ENCODE measurements around the gene IGF2BP3. TPM values are rescaled to one million over a fixed set of nuclear protein-coding genes. Genes with fewer than 3 reads are reported as not detected.

IGF2BP3 gene
- total RNA-seq, 2 experiments from 2014 or later, result 41.1 to 94.3 TPM

GRCh38 chr7:23472956-23473843 is 2.9 kb upstream of the IGF2BP3 start:
- peak overlapping the region; percentile 100 for H3K4me2 ChIP-seq (ENCODE audit: low read length)
- H4K20me1 ChIP-seq (ENCODE audit: insufficient read depth, low read length), result no peaks in the 10 kb centered on the region
- DNase-seq (ENCODE audit: low spot score), result peak; percentile 62
- intact Hi-C loops (cut with micrococcal nuclease; ENCODE audit: unreplicated experiment), result loop anchor here (5.0 to 10.0 kb wide), 2 partner anchors 196 to 458 kb away; partner anchors contain the start of gene HYCC1
- H3K36me3 ChIP-seq (ENCODE audit: insufficient read depth, low read length), result no peaks in the 10 kb centered on the region
- peak overlapping the region; percentile 85 for H3K4me3 ChIP-seq (ENCODE audit: low read depth, low read length, poor library complexity, severe bottlenecking)
- ChIA-PET CTCF (ENCODE audit: unreplicated experiment) (interaction anchor here (0.6 to 1.1 kb wide), 2 partner anchors 115 to 202 kb away, joined by 3 read pairs; no protein-coding TSS in a partner anchor), POLR2A (interaction anchor here (0.7 to 3.6 kb wide), 22 partner anchors 9 to 367 kb away, joined by 3 to 27 read pairs (median 4); partner anchors contain the start of gene MALSU1)
- H2AFZ ChIP-seq (ENCODE audit: low read length), result no peak overlapping the region
- peak overlapping the region; percentile 90 for H3K27ac ChIP-seq (ENCODE audit: low read depth, low read length, poor library complexity, severe bottlenecking)
- peaks cover 68% of the 10 kb centered on the region for H3K79me2 ChIP-seq (ENCODE audit: insufficient read depth, low read depth, low read length)
- H3K4me1 ChIP-seq (ENCODE audit: insufficient read depth, low read length, poor library complexity, severe bottlenecking), result peaks cover 20% of the 10 kb centered on the region
- TF ChIP-seq CTCF (conservative IDR thresholded peaks at IDR 0.05; ENCODE audit: low read length) (no peak), EZH2phosphoT487 (IDR thresholded peaks at IDR 0.05; ENCODE audit: borderline replicate concordance, low read depth, low read length) (no peak)
- TSS peak; percentile 50 for BruUV-seq (replicated peaks)
- no peaks in the 10 kb centered on the region for H3K9me2 ChIP-seq (ENCODE audit: insufficient read depth, low read length)
- no peaks in the 10 kb centered on the region for H3K9me3 ChIP-seq (ENCODE audit: low read length)

- Histone ChIP-seq H3K27ac (ENCODE audit: low read depth, low read length, poor library complexity, severe bottlenecking) (peak overlapping the region; percentile 90), H4K20me1 (ENCODE audit: insufficient read depth, low read length) (no peaks in the 10 kb centered on the region), H3K36me3 (ENCODE audit: insufficient read depth, low read length) (no peaks in the 10 kb centered on the region), H3K9me2 (ENCODE audit: insufficient read depth, low read length) (no peaks in the 10 kb centered on the region), H3K9me3 (ENCODE audit: low read length) (no peaks in the 10 kb centered on the region), H3K4me2 (ENCODE audit: low read length) (peak overlapping the region; percentile 100), H3K4me3 (ENCODE audit: low read depth, low read length, poor library complexity, severe bottlenecking) (peak overlapping the region; percentile 85), H3K4me1 (ENCODE audit: insufficient read depth, low read length, poor library complexity, severe bottlenecking) (peaks cover 14% of the 10 kb centered on the region), H3K79me2 (ENCODE audit: insufficient read depth, low read depth, low read length) (peaks cover 68% of the 10 kb centered on the region), H2AFZ (ENCODE audit: low read length) (no peak overlapping the region)
- TF ChIP-seq EZH2phosphoT487 (IDR thresholded peaks at IDR 0.05; ENCODE audit: borderline replicate concordance, low read depth, low read length), result no peak
- TF ChIP-seq CTCF (conservative IDR thresholded peaks at IDR 0.05; ENCODE audit: low read length), result no peak
- POLR2A ChIA-PET, result interaction anchor here (0.7 to 3.6 kb wide), 24 partner anchors 9 to 367 kb away, joined by 3 to 27 read pairs (median 4); partner anchors contain the start of gene MALSU1
- intact Hi-C loops (cut with micrococcal nuclease; ENCODE audit: unreplicated experiment), result loop anchor here (5.0 to 10.0 kb wide), 2 partner anchors 195 to 458 kb away; partner anchors contain the start of gene HYCC1
- no peak for DNase-seq (ENCODE audit: low spot score)
- CTCF ChIA-PET (ENCODE audit: unreplicated experiment), result interaction anchor here (0.6 to 1.1 kb wide), 2 partner anchors 115 to 201 kb away, joined by 3 read pairs; no protein-coding TSS in a partner anchor
- BruUV-seq (replicated peaks), result no TSS peak
These were observed 2.3 kb upstream of the IGF2BP3 start for GRCh38 chr7:23472556-23472955.
